SU-DHL-6 (cell line): Measurements from ENCODE around the gene EML1.

Source experiments
- H2AFZ ChIP-seq: fragments of 200-600 bp; sonication (generic); 2 replicates; pipeline ENCODE4 v1.6.1; 2014; ENCODE audit warnings: low read depth, mild to moderate bottlenecking, moderate library complexity, mixed read lengths, antibody characterized with exemption, low read length; ENCODE audit not compliant: severe bottlenecking
- H3F3A ChIP-seq: fragments of 200-600 bp; shearing (Covaris generic); 2 replicates; pipeline ENCODE4 v1.6.0; 2016; ENCODE audit warnings: antibody characterized with exemption, mild to moderate bottlenecking; ENCODE audit not compliant: insufficient read depth
- H3K27ac ChIP-seq: fragments of 200-600 bp; sonication (generic); 2 replicates; pipeline ENCODE4 v1.5.1; 2016; ENCODE audit warnings: low read depth, mild to moderate bottlenecking, low read length, moderate library complexity, mixed read lengths
- H3K27me3 ChIP-seq: fragments of 200-600 bp; sonication (generic), shearing (Covaris generic); 2 replicates; pipeline ENCODE4 v1.6.0; 2014; ENCODE audit warnings: mild to moderate bottlenecking, low read length
- H3K36me3 ChIP-seq: fragments of 200-600 bp; sonication (generic); 2 replicates; pipeline ENCODE4 v1.6.1; 2014; ENCODE audit warnings: mild to moderate bottlenecking, low read length, mixed read lengths
- H3K4me2 ChIP-seq: fragments of 300-600, 200-600 bp; shearing (Covaris generic), sonication (generic); 2 replicates; pipeline ENCODE4 v1.6.0; 2014; ENCODE audit warnings: low read length, low read depth, mild to moderate bottlenecking; ENCODE audit not compliant: poor library complexity, severe bottlenecking
- H3K4me3 ChIP-seq: fragments of 200-600 bp; sonication (generic); 2 replicates; pipeline ENCODE4 v1.5.1; 2014; ENCODE audit warnings: antibody characterized with exemption, low read length, mild to moderate bottlenecking, mixed read lengths; ENCODE audit not compliant: insufficient read depth, poor library complexity, severe bottlenecking
- H3K79me2 ChIP-seq: fragments of 200-600 bp; sonication (generic); 2 replicates; pipeline ENCODE4 v1.6.1; 2014; ENCODE audit warnings: mild to moderate bottlenecking, low read length, moderate library complexity; ENCODE audit not compliant: insufficient read depth
- H3K9ac ChIP-seq: fragments of 200-600 bp; sonication (generic); 2 replicates; pipeline ENCODE4 v1.7.0; 2014; ENCODE audit warnings: mild to moderate bottlenecking, low read length
- H3K9me2 ChIP-seq: fragments of 200-600 bp; sonication (generic); replicated peaks from 2 replicates; pipeline ENCODE4 v1.6.1; 2014; ENCODE audit warnings: low read length; ENCODE audit not compliant: insufficient read depth
- H3K9me3 ChIP-seq: fragments of 200-600 bp; sonication (generic); 2 replicates; pipeline ENCODE4 v1.6.1; 2014; ENCODE audit warnings: low read length, mixed read lengths; ENCODE audit not compliant: insufficient read depth
- H4K20me1 ChIP-seq: fragments of 200-600 bp; sonication (generic); 2 replicates; pipeline ENCODE4 v1.6.1; 2014; ENCODE audit warnings: low read depth, mild to moderate bottlenecking, antibody characterized with exemption, low read length, moderate library complexity, mixed read lengths
- CTCF ChIP-seq: fragments of 200-600 bp; sonication (generic); IDR thresholded peaks from one replicate; pipeline ENCODE4 v1.5.1; 2017; ENCODE audit warnings: antibody characterized with exemption, mild to moderate bottlenecking, low read length, moderate library complexity; ENCODE audit not compliant: insufficient read depth, poor library complexity, severe bottlenecking
- EZH2phosphoT487 ChIP-seq: fragments of 200-600 bp; sonication (generic), shearing (Covaris generic); conservative IDR thresholded peaks from 2 replicates; pipeline ENCODE4 v1.6.1; 2018; ENCODE audit warnings: mild to moderate bottlenecking, antibody characterized with exemption, low read length, moderate library complexity, mixed read lengths

Gene EML1

GRCh38 chr14:99816217-99816616, 23.0 kb downstream of the EML1 start:
- Histone ChIP-seq H3K27me3 (no peaks in the 10 kb centered on the region), H3K27ac (no peak overlapping the region), H3K9me2 (no peaks in the 10 kb centered on the region), H2AFZ (no peak overlapping the region), H4K20me1 (no peaks in the 10 kb centered on the region), H3K9ac (no peak overlapping the region), H3K4me2 (no peak overlapping the region), H3K36me3 (no peaks in the 10 kb centered on the region), H3K9me3 (no peaks in the 10 kb centered on the region), H3K4me3 (no peak overlapping the region), H3K79me2 (no peaks in the 10 kb centered on the region), H3F3A (no peaks in the 10 kb centered on the region)
- TF ChIP-seq EZH2phosphoT487 (no peak), CTCF (no peak)

- Histone ChIP-seq H4K20me1 (no peaks in the 10 kb centered on the region), H3K4me2 (no peak overlapping the region), H2AFZ (no peak overlapping the region), H3K27ac (no peak overlapping the region), H3K36me3 (no peaks in the 10 kb centered on the region), H3K9ac (no peak overlapping the region), H3K9me3 (no peaks in the 10 kb centered on the region), H3K27me3 (no peaks in the 10 kb centered on the region), H3K79me2 (no peaks in the 10 kb centered on the region), H3K4me3 (no peak overlapping the region), H3K9me2 (no peaks in the 10 kb centered on the region), H3F3A (no peaks in the 10 kb centered on the region)
- TF ChIP-seq CTCF: no peak
- TF ChIP-seq EZH2phosphoT487: no peak
Observed at GRCh38 chr14:99816642-99817041, 23.4 kb downstream of the EML1 start.

- TF ChIP-seq EZH2phosphoT487 (no peak), CTCF (no peak)
- Histone ChIP-seq H3K27me3 (no peaks in the 10 kb centered on the region), H3K9me2 (no peaks in the 10 kb centered on the region), H2AFZ (no peak overlapping the region), H3K4me3 (no peak overlapping the region), H3K79me2 (no peaks in the 10 kb centered on the region), H3K9me3 (no peaks in the 10 kb centered on the region), H4K20me1 (no peaks in the 10 kb centered on the region), H3K4me2 (no peak overlapping the region), H3K36me3 (no peaks in the 10 kb centered on the region), H3K27ac (no peak overlapping the region), H3F3A (no peaks in the 10 kb centered on the region), H3K9ac (no peak overlapping the region)
Observed at GRCh38 chr14:99817331-99817730, 24.1 kb downstream of the EML1 start.
